Measurements from ENCODE around the gene SLC17A5. TPM values are rescaled to one million over a fixed set of nuclear protein-coding genes. Genes with fewer than 3 reads are reported as not detected.
A peak's percentile ranks its signal among the peaks of the same experiment; 100 is the strongest.

Gene SLC17A5
- total and polyA plus RNA-seq, 10 of the 15 experiments (the other 5 are each of a cell fraction or from before 2014, with no cell fraction given) = 2.3 to 7.2 (median 5.0) TPM

DNA sequence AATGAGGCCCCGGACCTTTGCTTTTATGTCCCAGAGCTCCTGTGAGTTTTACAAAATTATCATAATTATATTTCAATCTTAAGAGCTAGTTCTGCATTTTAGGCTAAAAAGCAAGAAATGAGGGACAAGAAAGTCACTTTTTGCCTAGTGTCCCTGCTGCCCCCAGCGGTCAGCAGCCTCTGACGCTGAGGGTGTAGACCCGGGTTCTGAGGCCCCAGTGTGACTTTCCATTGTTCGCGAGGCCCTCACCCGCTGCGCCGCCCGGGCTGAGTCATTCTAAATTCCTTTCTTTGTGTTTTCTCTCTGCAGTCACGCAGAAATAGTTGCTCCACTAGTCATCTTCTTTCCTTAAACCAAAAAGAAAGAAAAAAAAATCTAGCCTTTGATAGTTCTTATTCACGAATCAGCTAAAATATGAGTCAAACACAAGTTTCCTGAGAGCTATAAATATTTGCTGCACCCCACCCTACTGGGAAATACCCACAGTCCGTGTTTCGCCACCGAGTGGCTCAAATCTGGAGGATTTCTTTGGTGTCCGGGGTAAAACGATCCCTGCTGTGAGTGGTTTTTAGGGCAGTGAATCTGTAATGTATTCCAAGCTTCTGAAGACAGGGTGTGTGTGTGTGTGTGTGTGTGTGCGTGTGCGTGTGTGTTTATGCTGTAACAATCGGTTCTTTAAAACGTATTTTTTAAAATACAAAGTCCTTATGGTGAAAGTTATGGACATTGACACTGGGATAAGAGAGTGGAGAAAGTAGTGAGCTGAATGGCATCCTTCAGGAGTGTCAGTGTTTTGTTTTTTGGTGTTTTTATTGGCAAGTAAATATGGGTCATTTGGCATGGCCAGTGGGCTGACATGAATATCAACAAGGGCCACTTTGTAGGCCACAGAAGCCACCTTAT, 73.3 kb downstream of the SLC17A5 start (continued):
- TF ChIP-seq MAX (IDR thresholded peaks at IDR 0.05; ENCODE audit: low read depth, low read length) = no peak
- TF ChIP-seq NKRF (conservative IDR thresholded peaks at IDR 0.05) = no peak
- no peak for TF ChIP-seq REST (IDR thresholded peaks at IDR 0.05; ENCODE audit: low read depth, low read length)
- TF ChIP-seq IKZF1 (conservative IDR thresholded peaks at IDR 0.05) = peak; percentile 75
- 0 out of 2 replicates have a peak, but pooled peaks have one; percentile 74 for TF ChIP-seq DPF2 (IDR thresholded peaks at IDR 0.05)
- TF ChIP-seq ZNF622 (IDR thresholded peaks at IDR 0.05) = no peak
- no peak for TF ChIP-seq EZH2 (IDR thresholded peaks at IDR 0.05; ENCODE audit: borderline replicate concordance, control insufficient read depth, low read depth, low read length)
- TF ChIP-seq RELA (IDR thresholded peaks at IDR 0.05; ENCODE audit: borderline replicate concordance, partially characterized antibody) = no peak
- peak; percentile 66; the same call in 1 of the 2 replicates for TF ChIP-seq TAF1 (IDR thresholded peaks at IDR 0.05; ENCODE audit: borderline replicate concordance, low read depth, low read length)
- TF ChIP-seq, protein P1, sequence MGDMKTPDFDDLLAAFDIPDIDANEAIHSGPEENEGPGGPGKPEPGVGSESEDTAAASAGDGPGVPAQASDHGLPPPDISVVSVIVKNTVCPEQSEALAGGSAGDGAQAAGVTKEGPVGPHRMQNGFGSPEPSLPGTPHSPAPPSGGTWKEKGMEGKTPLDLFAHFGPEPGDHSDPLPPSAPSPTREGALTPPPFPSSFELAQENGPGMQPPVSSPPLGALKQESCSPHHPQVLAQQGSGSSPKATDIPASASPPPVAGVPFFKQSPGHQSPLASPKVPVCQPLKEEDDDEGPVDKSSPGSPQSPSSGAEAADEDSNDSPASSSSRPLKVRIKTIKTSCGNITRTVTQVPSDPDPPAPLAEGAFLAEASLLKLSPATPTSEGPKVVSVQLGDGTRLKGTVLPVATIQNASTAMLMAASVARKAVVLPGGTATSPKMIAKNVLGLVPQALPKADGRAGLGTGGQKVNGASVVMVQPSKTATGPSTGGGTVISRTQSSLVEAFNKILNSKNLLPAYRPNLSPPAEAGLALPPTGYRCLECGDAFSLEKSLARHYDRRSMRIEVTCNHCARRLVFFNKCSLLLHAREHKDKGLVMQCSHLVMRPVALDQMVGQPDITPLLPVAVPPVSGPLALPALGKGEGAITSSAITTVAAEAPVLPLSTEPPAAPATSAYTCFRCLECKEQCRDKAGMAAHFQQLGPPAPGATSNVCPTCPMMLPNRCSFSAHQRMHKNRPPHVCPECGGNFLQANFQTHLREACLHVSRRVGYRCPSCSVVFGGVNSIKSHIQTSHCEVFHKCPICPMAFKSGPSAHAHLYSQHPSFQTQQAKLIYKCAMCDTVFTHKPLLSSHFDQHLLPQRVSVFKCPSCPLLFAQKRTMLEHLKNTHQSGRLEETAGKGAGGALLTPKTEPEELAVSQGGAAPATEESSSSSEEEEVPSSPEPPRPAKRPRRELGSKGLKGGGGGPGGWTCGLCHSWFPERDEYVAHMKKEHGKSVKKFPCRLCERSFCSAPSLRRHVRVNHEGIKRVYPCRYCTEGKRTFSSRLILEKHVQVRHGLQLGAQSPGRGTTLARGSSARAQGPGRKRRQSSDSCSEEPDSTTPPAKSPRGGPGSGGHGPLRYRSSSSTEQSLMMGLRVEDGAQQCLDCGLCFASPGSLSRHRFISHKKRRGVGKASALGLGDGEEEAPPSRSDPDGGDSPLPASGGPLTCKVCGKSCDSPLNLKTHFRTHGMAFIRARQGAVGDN (IDR thresholded peaks at IDR 0.05) = peak; percentile 68
- TF ChIP-seq NFXL1 (IDR thresholded peaks at IDR 0.05; ENCODE audit: borderline replicate concordance) = no peak
- no peak for TF ChIP-seq WRNIP1 (IDR thresholded peaks at IDR 0.05; ENCODE audit: borderline replicate concordance, low read depth, low read length)
- TF ChIP-seq, protein P2, sequence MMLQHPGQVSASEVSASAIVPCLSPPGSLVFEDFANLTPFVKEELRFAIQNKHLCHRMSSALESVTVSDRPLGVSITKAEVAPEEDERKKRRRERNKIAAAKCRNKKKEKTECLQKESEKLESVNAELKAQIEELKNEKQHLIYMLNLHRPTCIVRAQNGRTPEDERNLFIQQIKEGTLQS (IDR thresholded peaks at IDR 0.05; ENCODE audit: borderline replicate concordance, extremely low read depth, low read depth, low read length) = no peak
- TF ChIP-seq, protein P3, sequence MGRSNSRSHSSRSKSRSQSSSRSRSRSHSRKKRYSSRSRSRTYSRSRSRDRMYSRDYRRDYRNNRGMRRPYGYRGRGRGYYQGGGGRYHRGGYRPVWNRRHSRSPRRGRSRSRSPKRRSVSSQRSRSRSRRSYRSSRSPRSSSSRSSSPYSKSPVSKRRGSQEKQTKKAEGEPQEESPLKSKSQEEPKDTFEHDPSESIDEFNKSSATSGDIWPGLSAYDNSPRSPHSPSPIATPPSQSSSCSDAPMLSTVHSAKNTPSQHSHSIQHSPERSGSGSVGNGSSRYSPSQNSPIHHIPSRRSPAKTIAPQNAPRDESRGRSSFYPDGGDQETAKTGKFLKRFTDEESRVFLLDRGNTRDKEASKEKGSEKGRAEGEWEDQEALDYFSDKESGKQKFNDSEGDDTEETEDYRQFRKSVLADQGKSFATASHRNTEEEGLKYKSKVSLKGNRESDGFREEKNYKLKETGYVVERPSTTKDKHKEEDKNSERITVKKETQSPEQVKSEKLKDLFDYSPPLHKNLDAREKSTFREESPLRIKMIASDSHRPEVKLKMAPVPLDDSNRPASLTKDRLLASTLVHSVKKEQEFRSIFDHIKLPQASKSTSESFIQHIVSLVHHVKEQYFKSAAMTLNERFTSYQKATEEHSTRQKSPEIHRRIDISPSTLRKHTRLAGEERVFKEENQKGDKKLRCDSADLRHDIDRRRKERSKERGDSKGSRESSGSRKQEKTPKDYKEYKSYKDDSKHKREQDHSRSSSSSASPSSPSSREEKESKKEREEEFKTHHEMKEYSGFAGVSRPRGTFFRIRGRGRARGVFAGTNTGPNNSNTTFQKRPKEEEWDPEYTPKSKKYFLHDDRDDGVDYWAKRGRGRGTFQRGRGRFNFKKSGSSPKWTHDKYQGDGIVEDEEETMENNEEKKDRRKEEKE (IDR thresholded peaks at IDR 0.05) = no peak
